AG09319 (cell line): ENCODE data around the gene PXDC1.

Source experiments
- DNase-seq: peaks from one replicate; pipeline ENCODE4 v3.0.0-alpha.2; 2010; ENCODE audit warnings: low read depth; ENCODE audit errors: extremely low read depth
- TF ChIP-seq, protein P1 (sequence below): IDR thresholded peaks from 2 replicates; pipeline ENCODE4 v1.5.1; 2011; ENCODE audit warnings: low read depth, mild to moderate bottlenecking, inconsistent platforms, low read length, moderate library complexity

PXDC1 gene

GRCh38 chr6:3795836-3796718, 44.6 kb upstream of the PXDC1 start:
- no peak for DNase-seq
- TF ChIP-seq, protein P1, sequence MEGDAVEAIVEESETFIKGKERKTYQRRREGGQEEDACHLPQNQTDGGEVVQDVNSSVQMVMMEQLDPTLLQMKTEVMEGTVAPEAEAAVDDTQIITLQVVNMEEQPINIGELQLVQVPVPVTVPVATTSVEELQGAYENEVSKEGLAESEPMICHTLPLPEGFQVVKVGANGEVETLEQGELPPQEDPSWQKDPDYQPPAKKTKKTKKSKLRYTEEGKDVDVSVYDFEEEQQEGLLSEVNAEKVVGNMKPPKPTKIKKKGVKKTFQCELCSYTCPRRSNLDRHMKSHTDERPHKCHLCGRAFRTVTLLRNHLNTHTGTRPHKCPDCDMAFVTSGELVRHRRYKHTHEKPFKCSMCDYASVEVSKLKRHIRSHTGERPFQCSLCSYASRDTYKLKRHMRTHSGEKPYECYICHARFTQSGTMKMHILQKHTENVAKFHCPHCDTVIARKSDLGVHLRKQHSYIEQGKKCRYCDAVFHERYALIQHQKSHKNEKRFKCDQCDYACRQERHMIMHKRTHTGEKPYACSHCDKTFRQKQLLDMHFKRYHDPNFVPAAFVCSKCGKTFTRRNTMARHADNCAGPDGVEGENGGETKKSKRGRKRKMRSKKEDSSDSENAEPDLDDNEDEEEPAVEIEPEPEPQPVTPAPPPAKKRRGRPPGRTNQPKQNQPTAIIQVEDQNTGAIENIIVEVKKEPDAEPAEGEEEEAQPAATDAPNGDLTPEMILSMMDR = no peak

- DNase-seq = no peak
- TF ChIP-seq, protein P1 = no peak
Measured at GRCh38 chr6:3794092-3794491, 42.6 kb upstream of the PXDC1 start.

- DNase-seq = no peak
- TF ChIP-seq, protein P1 = no peak
Measured at GRCh38 chr6:3793545-3793944, 42.0 kb upstream of the PXDC1 start.

GRCh38 chr6:3791526-3792203, 40.2 kb upstream of the PXDC1 start:
- TF ChIP-seq, protein P1 = no peak
- no peak for DNase-seq

DNA sequence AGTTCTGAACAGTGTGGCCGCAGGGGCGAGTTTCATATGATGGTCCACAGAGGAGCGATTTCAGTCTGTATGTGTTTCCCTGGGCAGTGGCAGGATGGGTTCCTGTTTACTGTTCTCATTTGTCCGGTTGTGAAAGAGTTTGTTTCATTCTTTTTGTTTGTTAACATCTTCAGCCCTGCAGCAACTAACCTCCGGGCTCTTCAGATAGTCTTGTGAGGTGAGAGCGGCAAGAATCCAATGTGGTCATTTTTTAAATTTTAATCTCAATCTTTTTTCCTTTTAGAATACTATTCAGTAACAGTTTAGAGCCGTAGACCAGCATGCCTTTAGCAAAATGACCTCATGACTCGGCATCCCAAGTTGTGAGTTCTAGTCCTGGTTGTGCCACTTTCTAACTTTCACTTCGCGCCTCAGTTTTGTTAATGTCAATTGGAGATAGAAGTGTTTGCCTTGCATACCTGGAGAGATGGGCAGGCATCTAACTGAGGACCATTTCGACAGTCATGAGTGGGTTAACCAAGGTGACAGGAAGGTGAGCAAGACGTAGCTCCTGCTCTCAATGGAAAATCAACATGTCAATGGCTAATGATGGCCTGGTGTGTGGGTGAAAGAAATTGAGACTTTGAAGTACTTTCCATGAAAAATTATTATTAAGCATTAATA, 38.5 kb upstream of the PXDC1 start:
- no peak for DNase-seq
- TF ChIP-seq, protein P1 = no peak

GRCh38 chr6:3789018-3789895, 37.7 kb upstream of the PXDC1 start:
- TF ChIP-seq, protein P1 = no peak
- DNase-seq = no peak
